ENCODE data around the gene PNRC1.

GRCh38 chr6:89033461-89033860 lies 47.1 kb upstream of the PNRC1 start:
- TF ChIP-seq USF1 (IDR thresholded peaks at IDR 0.05) = no peak
- TF ChIP-seq EP300 (IDR thresholded peaks at IDR 0.05; ENCODE audit: borderline replicate concordance) = no peak
- TF ChIP-seq TAF1 (IDR thresholded peaks at IDR 0.05; ENCODE audit: low read depth) = no peak
- TF ChIP-seq, protein P1, sequence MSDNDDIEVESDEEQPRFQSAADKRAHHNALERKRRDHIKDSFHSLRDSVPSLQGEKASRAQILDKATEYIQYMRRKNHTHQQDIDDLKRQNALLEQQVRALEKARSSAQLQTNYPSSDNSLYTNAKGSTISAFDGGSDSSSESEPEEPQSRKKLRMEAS (IDR thresholded peaks at IDR 0.05) = no peak
- no peak for TF ChIP-seq YY1 (IDR thresholded peaks at IDR 0.05; ENCODE audit: low read depth)
- no peak for TF ChIP-seq REST (IDR thresholded peaks at IDR 0.05; ENCODE audit: low read depth)
- TF ChIP-seq RAD21 (IDR thresholded peaks at IDR 0.05; ENCODE audit: low read depth) = no peak
- no peak for TF ChIP-seq EGR1 (IDR thresholded peaks at IDR 0.05)
- no peak for TF ChIP-seq CREB1 (IDR thresholded peaks at IDR 0.05; ENCODE audit: low read depth)
- TF ChIP-seq TEAD4 (IDR thresholded peaks at IDR 0.05) = no peak
- no peak for TF ChIP-seq TCF12 (IDR thresholded peaks at IDR 0.05; ENCODE audit: low read depth)
- no peak for TF ChIP-seq CEBPB (IDR thresholded peaks at IDR 0.05)
- TF ChIP-seq NFIC (IDR thresholded peaks at IDR 0.05) = no peak

All from Ishikawa (cell line).